Transverse colon (tissue), 4 donors: ENCODE measurements around the gene PPCS. TPM values are rescaled to one million over a fixed set of nuclear protein-coding genes. Genes with fewer than 3 reads are reported as not detected.
A peak's percentile ranks its signal among the peaks of the same experiment; 100 is the strongest.

Experiments used
- DNase-seq: peaks from one replicate; pipeline ENCODE4 v3.0.0-alpha.2; 2019
- H3K27ac ChIP-seq, 4 donors: fragments of 200-600 bp; sonication (generic); 2 replicates each; pipeline ENCODE4 v1.5.1; 2016 to 2018; ENCODE audit warnings: inconsistent platforms in 4 of 4
- H3K27me3 ChIP-seq: fragments of 200-600 bp; sonication (generic); 2 replicates; pipeline ENCODE4 v1.5.1; 2017; ENCODE audit warnings: inconsistent platforms
- H3K36me3 ChIP-seq, 4 donors: fragments of 200-600 bp; sonication (generic); 2 replicates each; pipeline ENCODE4 v1.5.1; 2017 to 2019; ENCODE audit warnings: inconsistent platforms in 4 of 4
- H3K4me1 ChIP-seq, 4 donors: fragments of 200-600 bp; sonication (generic); 2 replicates each; pipeline ENCODE4 v1.5.1; 2017 to 2020; ENCODE audit warnings: inconsistent platforms in 4 of 4
- H3K4me3 ChIP-seq, 4 donors: fragments of 200-600 bp; sonication (generic); 1 replicate in 1 of 4; 2 replicates in 3 of 4; pipeline versions ENCODE4 v1.5.1 to v1.6.1; 2017 to 2019; ENCODE audit warnings: inconsistent platforms in 4 of 4
- H3K9me3 ChIP-seq, 2 donors: fragments of 200-600 bp; sonication (generic); 2 replicates each; pipeline ENCODE4 v1.5.1; 2017 to 2019; ENCODE audit warnings: inconsistent platforms in 2 of 2
- CTCF ChIP-seq, 5 experiments: fragments of 200-600 bp in 3 of 5; fragments of 450-650 bp in 2 of 5; sonication (generic) in 3 of 5; IDR thresholded peaks; 1 replicate in 2 of 5; 2 replicates in 3 of 5; pipeline ENCODE4 v1.5.1; 2016 to 2017; ENCODE audit warnings: antibody characterized with exemption in 5 of 5, inconsistent platforms in 3 of 5, mild to moderate bottlenecking in 2 of 5, moderate library complexity in 1 of 5
- EP300 ChIP-seq: sonication (generic); formaldehyde crosslinking; IDR thresholded peaks from one replicate; pipeline ENCODE4 v1.6.1; 2017; ENCODE audit warnings: antibody characterized with exemption, low read depth
- POLR2A ChIP-seq: fragments of 450-650 bp; IDR thresholded peaks from one replicate; pipeline ENCODE4 v1.6.1; 2016; ENCODE audit warnings: antibody characterized with exemption, mild to moderate bottlenecking, moderate library complexity
- POLR2AphosphoS5 ChIP-seq, 3 donors: sonication (generic); formaldehyde crosslinking; IDR thresholded peaks; one replicate each; pipeline ENCODE4 v1.6.1; 2016; ENCODE audit warnings: antibody characterized with exemption in 3 of 3
- WGBS, 2 donors: methylation state at CpG; one replicate each; pipeline ENCODE4 v1.1.5; 2018; ENCODE audit warnings: low coverage in 1 of 2; 5-methylcytosine and 5-hydroxymethylcytosine counted together
- in situ Hi-C, 4 donors: fragments of 200-750 bp; cut with MboI; loops; one replicate each; pipeline versions ENCODE4 v1.15.0 to v1.15.1; 2017; ENCODE audit warnings: low sequenced_read_pairs in 3 of 4, low pct_ligation_motif_present in 1 of 4, low pct_unique_long_range_greater_than_20kb in 1 of 4
- intact Hi-C: fragments of 100-400 bp; cut with DNase I; formaldehyde crosslinking; loops from one replicate; pipeline ENCODE4 v1.15.1; 2023; ENCODE audit warnings: low total_unique reads
- total RNA-seq, 4 donors: library from RNA; depleted of rRNA; stranded (reverse); fragments of >200 nt; gene quantifications; one replicate each; pipeline ENCODE4 v1.1.0, GENCODE V29; 2016

The PPCS gene
- 100 to 1,000 TPM in 1 of 4 donors, 10 to 100 TPM in 3; 14.3 to 105 (median 57.6) TPM for total RNA-seq

GRCh38 chr1:42456010-42456753 is at the start of gene PPCS, which contains the start of gene ZMYND12:
PPCS (plus strand) TSS chr1:42456543; CDS start chr1:42456566, 23 bp downstream.
ZMYND12 (minus strand) TSS chr1:42456022; CDS start chr1:42455997, 25 bp downstream.
- Histone ChIP-seq H3K9me3 (no peaks in the 10 kb centered on the region), H3K27me3 (no peaks in the 10 kb centered on the region), H3K4me3 (peak within 1 kb of the TSS; percentile 77 to 94 (median 91)), H3K36me3 (peaks cover 0 to 10% (median 0%) of the 10 kb centered on the region in 4 donors), H3K27ac (peak within 1 kb of the TSS; percentile 95 to 96 (median 96)), H3K4me1 (peaks cover 6 to 26% (median 15%) of the 10 kb centered on the region in 4 donors)
- intact Hi-C loops, result no loop called here
- 0% methylated on average over 58 of the region's 66 CpGs; no CpG with 5 or more reads in 1 of the 2 donors for WGBS, 2 donors
- DNase-seq, result peak; percentile 90
- in situ Hi-C loops, result no loop called here
- TF ChIP-seq POLR2AphosphoS5 (IDR thresholded peaks at IDR 0.05) (peak; percentile 19 to 82 (median 76)), POLR2A (peak; percentile 88), CTCF (IDR thresholded peaks at IDR 0.05) (peak in 4 of 5 experiments; percentile 22 to 82 (median 50)), EP300 (no peak)

GRCh38 chr1:42414551-42415496 is 41.5 kb upstream of the PPCS start:
- in situ Hi-C loops, result no loop called here
- H3K4me3 ChIP-seq, result no peak overlapping the region
- intact Hi-C loops, result no loop called here
- no peaks in the 10 kb centered on the region for H3K9me3 ChIP-seq
- no peak for TF ChIP-seq EP300
- TF ChIP-seq POLR2AphosphoS5 (IDR thresholded peaks at IDR 0.05), result no peak
- no peak for TF ChIP-seq POLR2A
- TF ChIP-seq CTCF (IDR thresholded peaks at IDR 0.05), result no peak
- DNase-seq, result no peak
- WGBS, 2 donors, result 89 to 92% methylated on average over 8 to 17 of the region's 17 CpGs
- H3K36me3 ChIP-seq, result no peaks in the 10 kb centered on the region
- H3K4me1 ChIP-seq, result peaks cover 0 to 3% (median 1%) of the 10 kb centered on the region in 4 donors
- H3K27me3 ChIP-seq, result no peaks in the 10 kb centered on the region
- no peak overlapping the region for H3K27ac ChIP-seq

GRCh38 chr1:42417166-42417565 is 39.2 kb upstream of the PPCS start:
- 59% methylated on average over 3 of the region's 3 CpGs; no CpG with 5 or more reads in 1 of the 2 donors for WGBS, 2 donors
- DNase-seq, result no peak
- Histone ChIP-seq H3K4me3 (no peak overlapping the region), H3K36me3 (no peaks in the 10 kb centered on the region), H3K9me3 (no peaks in the 10 kb centered on the region), H3K27ac (no peak overlapping the region), H3K4me1 (peaks cover 0 to 20% (median 11%) of the 10 kb centered on the region in 4 donors), H3K27me3 (no peaks in the 10 kb centered on the region)
- TF ChIP-seq EP300 (no peak), CTCF (IDR thresholded peaks at IDR 0.05) (no peak), POLR2AphosphoS5 (IDR thresholded peaks at IDR 0.05) (no peak), POLR2A (no peak)
- intact Hi-C loops, result no loop called here
- in situ Hi-C loops, result no loop called here

GRCh38 chr1:42418516-42418915 is 37.8 kb upstream of the PPCS start:
- 85 to 88% methylated on average over 1 of the region's 1 CpG for WGBS, 2 donors

More at GRCh38 chr1:42418516-42418915, 37.8 kb upstream of the PPCS start:
- in situ Hi-C loops, result no loop called here
- no peak for DNase-seq
- Histone ChIP-seq H3K9me3 (no peaks in the 10 kb centered on the region), H3K4me3 (no peak overlapping the region), H3K27ac (peak overlapping the region in 1 of 4 donors; percentile 63), H3K4me1 (peaks cover 0 to 20% (median 11%) of the 10 kb centered on the region in 4 donors), H3K36me3 (no peaks in the 10 kb centered on the region), H3K27me3 (no peaks in the 10 kb centered on the region)
- TF ChIP-seq EP300 (no peak), CTCF (IDR thresholded peaks at IDR 0.05) (no peak), POLR2AphosphoS5 (IDR thresholded peaks at IDR 0.05) (no peak), POLR2A (no peak)
- intact Hi-C loops, result no loop called here
